Measurements from ENCODE around the gene NPEPL1. TPM values are rescaled to one million over a fixed set of nuclear protein-coding genes. Genes with fewer than 3 reads are reported as not detected.

Gene NPEPL1
- total RNA-seq, 1 donor from 2014 or later, result 33.6 TPM

- Histone ChIP-seq H3K27ac (replicated peaks) (no peak overlapping the region), H3K9me3 (replicated peaks) (no peaks in the 10 kb centered on the region), H3K27me3 (ENCODE audit: low read depth) (peaks cover 52% of the 10 kb centered on the region), H3K36me3 (no peaks in the 10 kb centered on the region), H3K4me3 (no peak overlapping the region), H3K4me1 (no peaks in the 10 kb centered on the region)
- TF ChIP-seq CTCF (IDR thresholded peaks at IDR 0.05; ENCODE audit: borderline replicate concordance), result no peak
- DNase-seq, result no peak
- intact Hi-C loops (cut with micrococcal nuclease), result no loop called here
Observed at GRCh38 chr20:58740356-58741308, 48.0 kb downstream of the NPEPL1 start.

- TF ChIP-seq CTCF (IDR thresholded peaks at IDR 0.05; ENCODE audit: borderline replicate concordance), result no peak
- H3K4me3 ChIP-seq, result no peak overlapping the region
- no peaks in the 10 kb centered on the region for H3K4me1 ChIP-seq
- no peak overlapping the region for H3K27ac ChIP-seq (replicated peaks)
- H3K9me3 ChIP-seq (replicated peaks), result no peaks in the 10 kb centered on the region
- no peaks in the 10 kb centered on the region for H3K36me3 ChIP-seq
- no peak for DNase-seq
- H3K27me3 ChIP-seq (ENCODE audit: low read depth), result peaks cover 53% of the 10 kb centered on the region
- intact Hi-C loops (cut with micrococcal nuclease), result no loop called here
Observed at GRCh38 chr20:58741384-58741783, 48.8 kb downstream of the NPEPL1 start.

- Histone ChIP-seq H3K27me3 (ENCODE audit: low read depth) (peaks cover 63% of the 10 kb centered on the region), H3K9me3 (replicated peaks) (no peaks in the 10 kb centered on the region), H3K36me3 (no peaks in the 10 kb centered on the region), H3K27ac (replicated peaks) (no peak overlapping the region), H3K4me1 (peaks cover 4% of the 10 kb centered on the region), H3K4me3 (no peak overlapping the region)
- TF ChIP-seq CTCF (IDR thresholded peaks at IDR 0.05; ENCODE audit: borderline replicate concordance), result no peak
- intact Hi-C loops (cut with micrococcal nuclease), result no loop called here
- no peak for DNase-seq
Observed at GRCh38 chr20:58742668-58743566, 50.3 kb downstream of the NPEPL1 start.

- DNase-seq, result no peak
- H3K36me3 ChIP-seq, result no peaks in the 10 kb centered on the region
- no peak overlapping the region for H3K27ac ChIP-seq (replicated peaks)
- H3K4me3 ChIP-seq, result no peak overlapping the region
- peaks cover 4% of the 10 kb centered on the region for H3K4me1 ChIP-seq
- peaks cover 72% of the 10 kb centered on the region for H3K27me3 ChIP-seq (ENCODE audit: low read depth)
- TF ChIP-seq CTCF (IDR thresholded peaks at IDR 0.05; ENCODE audit: borderline replicate concordance), result no peak
- intact Hi-C loops (cut with micrococcal nuclease), result no loop called here
- no peaks in the 10 kb centered on the region for H3K9me3 ChIP-seq (replicated peaks)
Observed at GRCh38 chr20:58743929-58744534, 51.4 kb downstream of the NPEPL1 start.

- intact Hi-C loops (cut with micrococcal nuclease), result no loop called here
- H3K27ac ChIP-seq (replicated peaks), result no peak overlapping the region
- no peak for DNase-seq
- H3K4me3 ChIP-seq, result no peak overlapping the region
- no peaks in the 10 kb centered on the region for H3K36me3 ChIP-seq
- peaks cover 4% of the 10 kb centered on the region for H3K4me1 ChIP-seq
- H3K27me3 ChIP-seq (ENCODE audit: low read depth), result peaks cover 79% of the 10 kb centered on the region
- TF ChIP-seq CTCF (IDR thresholded peaks at IDR 0.05; ENCODE audit: borderline replicate concordance), result no peak
- H3K9me3 ChIP-seq (replicated peaks), result no peaks in the 10 kb centered on the region
Observed at GRCh38 chr20:58744836-58745235, 52.2 kb downstream of the NPEPL1 start.
